ENCODE results near the gene MAGI1.
A peak's percentile ranks its signal among the peaks of the same experiment; 100 is the strongest.

Gene MAGI1

DNA sequence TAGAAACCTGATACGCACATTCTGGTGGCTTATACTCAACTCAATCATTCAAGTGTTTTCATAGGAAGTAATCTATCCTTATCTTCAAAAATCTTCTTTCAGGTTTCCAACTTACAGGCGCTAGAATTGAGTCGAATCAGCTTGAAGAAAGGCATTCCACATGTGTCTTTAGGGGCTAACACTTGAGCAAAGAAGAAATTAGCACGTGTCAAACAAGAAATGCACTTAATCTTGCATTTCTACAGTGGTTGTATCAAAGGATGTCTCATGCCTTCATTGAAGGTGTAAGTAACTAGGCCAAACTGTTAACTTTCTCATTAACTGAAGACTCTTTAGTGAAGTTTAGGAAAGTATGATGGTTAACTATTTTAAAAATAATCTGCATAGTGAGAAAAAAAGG, 557.6 kb downstream of the MAGI1 start:
- DNase-seq (ENCODE audit: low spot score): no peak

DNA sequence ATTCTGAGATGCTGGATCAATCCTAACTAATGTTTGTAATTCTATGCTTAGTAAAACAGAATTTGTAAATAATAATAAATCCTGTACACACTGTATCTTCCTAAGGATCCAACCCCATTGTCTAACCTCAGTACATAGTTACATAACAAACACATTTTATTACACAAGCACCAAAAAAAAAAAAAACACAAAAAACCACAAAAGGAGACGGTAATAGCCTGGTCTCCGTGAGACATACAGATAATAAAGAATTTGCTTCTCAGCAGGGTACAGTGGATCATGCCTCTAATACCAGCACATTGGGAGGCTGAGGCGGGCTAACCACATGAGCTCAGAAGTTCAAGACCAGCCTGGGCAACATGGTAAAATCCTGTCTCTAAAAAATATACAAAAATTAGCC, 558.7 kb downstream of the MAGI1 start:
- DNase-seq (ENCODE audit: low spot score): no peak

DNA sequence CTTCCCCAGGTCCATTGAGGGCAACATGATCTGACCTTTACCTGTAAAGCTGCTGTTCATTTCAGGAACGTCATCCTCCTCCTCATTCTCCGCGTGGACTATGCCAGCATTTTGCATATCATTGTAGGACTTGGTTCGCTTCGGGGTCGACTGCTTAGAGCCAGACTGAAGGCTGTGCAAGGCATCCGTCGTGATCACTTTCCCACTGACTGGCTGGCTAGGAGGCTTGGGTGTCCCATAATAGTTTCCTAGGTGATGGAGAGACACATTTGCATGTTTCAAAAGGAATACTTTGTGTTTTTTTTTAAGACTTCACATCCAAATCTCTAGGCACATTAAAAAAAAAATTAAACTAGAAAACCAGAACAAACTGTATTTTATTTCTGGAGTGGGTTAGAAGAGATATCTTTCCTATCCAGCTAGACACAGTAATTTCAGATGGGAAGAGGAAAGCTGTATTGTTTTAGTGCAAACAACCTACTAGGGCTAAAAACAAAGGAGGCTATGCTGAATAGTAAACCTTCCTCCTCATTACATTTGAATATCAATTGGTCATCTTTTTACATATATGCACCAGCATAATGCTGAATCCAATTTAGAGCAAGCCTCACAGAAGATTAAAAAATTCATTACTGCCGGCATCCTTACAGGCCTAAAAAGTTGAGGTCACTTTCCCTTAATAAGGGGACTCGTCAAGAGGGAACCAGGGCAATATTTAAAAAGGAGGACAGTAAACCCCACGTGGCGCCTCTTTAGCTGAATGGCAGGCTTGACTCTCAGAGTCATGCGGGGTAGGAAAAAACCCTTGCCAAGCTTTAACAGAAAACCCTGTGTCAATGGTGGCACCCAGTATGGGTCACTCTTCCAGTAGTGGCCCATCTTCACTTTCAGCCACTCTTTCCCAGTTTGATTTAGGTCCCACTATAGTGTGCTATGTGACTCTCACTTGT, 559.9 kb downstream of the MAGI1 start:
- no peak for DNase-seq (ENCODE audit: low spot score)

DNA sequence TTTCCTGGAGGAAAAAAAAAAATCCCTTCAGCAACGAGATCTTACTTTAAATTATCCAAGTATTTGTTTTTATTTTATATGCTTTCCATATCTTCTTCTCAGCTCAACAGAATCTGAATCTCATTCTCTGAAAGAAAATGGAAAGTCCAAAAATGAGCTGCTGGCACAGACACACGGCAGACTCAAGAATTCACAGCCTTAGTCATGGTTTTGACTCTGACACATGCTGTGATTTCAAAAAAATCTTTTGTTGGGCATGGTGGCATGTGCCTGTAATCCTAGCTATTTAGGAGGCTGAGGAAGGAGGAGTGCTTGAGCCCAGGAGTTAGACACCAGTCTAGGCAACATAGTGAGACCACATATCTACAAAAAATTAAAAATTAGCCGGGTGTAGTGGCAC, 565.0 kb downstream of the MAGI1 start:
- no peak for DNase-seq (ENCODE audit: low spot score)

DNA sequence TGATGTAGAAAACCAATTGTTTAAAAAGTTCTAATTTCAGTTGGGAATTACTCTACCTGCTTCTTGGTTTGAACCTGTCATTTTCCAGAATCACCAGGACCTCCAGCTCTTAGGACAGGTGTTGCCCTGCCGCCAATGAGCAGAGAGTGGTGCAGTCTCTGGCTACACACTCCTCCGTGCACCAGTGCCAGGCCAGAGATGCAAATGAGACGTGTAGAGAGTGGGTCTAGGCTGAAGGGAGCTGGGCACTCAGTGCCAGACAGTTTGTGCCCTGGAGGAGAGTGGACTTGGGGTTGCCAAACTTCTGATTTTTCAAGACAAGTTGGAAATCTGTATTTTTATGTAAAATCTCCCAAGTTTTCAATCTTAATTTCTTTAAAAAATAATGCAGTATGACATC, 566.2 kb downstream of the MAGI1 start:
- no peak for DNase-seq (ENCODE audit: low spot score)

- DNase-seq (ENCODE audit: low spot score): no peak
Measured at GRCh38 chr3:65466300-65466988, 572.3 kb downstream of the MAGI1 start.

- no peak for DNase-seq (ENCODE audit: low spot score)
Measured at GRCh38 chr3:65449841-65450428, 588.8 kb downstream of the MAGI1 start.

GRCh38 chr3:65448120-65448519, 590.6 kb downstream of the MAGI1 start:
- DNase-seq (ENCODE audit: low spot score): no peak

DNA sequence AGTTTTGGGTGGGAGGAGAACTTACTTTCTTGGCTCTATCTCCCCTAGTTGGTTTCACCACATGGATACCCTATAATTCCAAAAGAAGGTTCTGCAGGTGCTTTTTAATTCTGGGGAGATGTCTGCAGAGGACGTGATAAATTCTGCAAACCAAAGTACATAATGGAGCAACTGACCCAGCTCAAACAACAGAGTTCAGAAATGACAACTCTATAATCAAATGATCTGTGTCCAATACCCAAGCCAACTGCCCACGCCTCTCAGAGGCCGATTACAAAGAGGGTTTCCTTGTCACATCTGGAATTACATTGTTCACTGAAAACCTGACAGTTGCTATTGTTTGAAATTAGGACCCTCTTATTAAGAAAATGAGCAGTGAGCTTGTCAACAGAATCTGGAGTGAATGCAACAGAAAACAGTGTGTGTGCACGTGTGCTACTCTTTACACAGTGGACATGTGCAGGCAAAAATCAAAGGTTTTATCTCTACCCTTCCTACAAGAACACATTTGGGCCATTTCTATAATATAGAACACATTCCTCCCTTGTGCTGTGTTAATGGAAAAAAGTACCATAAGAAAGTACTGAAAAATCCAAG, 593.0 kb downstream of the MAGI1 start:
- DNase-seq (ENCODE audit: low spot score): no peak

GRCh38 chr3:65444447-65444815, 594.3 kb downstream of the MAGI1 start:
- DNase-seq (ENCODE audit: low spot score): no peak

DNA sequence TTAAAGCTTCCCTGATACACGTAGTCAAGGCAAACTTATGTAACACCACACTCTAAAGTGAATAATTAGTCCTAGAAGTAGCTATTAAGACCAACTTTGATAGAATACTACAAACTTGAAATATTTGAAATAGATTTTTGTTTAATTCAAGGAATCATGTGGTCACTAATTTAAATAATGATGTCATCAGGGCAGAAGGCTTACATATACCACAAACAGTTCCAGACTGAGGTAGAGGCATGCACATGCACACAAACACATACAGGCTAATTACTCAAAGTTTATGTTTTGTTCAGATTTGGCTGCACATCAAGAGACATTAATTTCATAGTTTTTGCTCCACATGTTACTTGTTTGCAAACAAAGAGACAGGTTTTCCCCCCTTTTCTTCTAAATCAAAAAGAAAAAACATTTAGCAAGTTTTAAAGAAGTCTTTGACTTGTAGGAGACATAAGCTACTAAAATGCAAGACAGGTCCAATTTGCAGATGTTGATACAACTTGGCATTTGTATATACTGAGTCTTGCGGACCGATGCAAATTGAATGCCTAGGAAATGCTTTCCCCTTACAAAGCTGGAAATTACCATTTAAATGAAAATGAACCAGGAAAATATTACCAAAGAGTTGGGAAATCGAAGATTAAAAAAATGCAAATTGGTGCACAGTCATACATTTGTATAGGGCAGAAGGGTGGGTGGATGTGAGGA, 594.8 kb downstream of the MAGI1 start:
- no peak for DNase-seq (ENCODE audit: low spot score)

GRCh38 chr3:65439641-65440284, 599.0 kb downstream of the MAGI1 start:
- peak; percentile 73 for DNase-seq (ENCODE audit: low spot score)

GRCh38 chr3:65438612-65439011, 600.1 kb downstream of the MAGI1 start:
- no peak for DNase-seq (ENCODE audit: low spot score)

DNA sequence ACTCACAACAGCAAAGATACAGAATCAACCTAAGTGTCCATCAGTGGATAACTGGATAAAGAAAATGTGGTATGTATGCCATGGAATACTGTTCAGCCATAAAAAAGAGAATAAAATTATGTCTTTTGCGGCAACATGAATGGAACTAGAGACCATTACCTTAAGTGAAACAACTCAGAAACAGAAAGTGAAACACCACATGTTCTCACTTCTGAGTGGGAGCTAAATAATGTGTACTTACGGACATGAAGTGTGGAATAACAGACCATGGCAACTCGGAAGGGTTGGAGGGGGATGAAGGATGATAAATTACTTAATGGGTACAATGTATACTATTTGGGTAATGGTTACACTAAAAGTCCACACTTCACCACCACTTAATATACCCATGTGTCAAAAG, 600.6 kb downstream of the MAGI1 start:
- DNase-seq (ENCODE audit: low spot score): no peak

DNA sequence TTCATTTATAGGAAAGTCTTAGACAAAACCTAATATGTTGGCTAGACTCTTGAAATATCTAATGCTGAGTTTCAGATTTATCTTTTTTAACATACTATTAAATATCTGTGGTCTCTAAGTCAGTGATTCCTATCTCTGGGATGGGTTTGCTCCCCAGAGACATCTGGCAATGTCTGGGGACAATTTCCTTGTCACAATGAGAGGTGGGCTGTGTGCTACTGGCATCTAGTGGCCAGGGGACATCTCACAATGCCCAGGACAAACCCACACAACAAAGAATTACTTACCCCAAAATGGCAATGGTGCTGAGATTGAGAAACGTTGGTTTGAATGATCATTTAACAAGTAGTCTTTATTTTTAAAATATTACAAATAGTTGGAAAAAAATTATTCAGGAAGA, 602.1 kb downstream of the MAGI1 start:
- no peak for DNase-seq (ENCODE audit: low spot score)

GRCh38 chr3:65433480-65433879, 605.2 kb downstream of the MAGI1 start:
- no peak for DNase-seq (ENCODE audit: low spot score)

- no peak for DNase-seq (ENCODE audit: low spot score)
Measured at GRCh38 chr3:65432388-65433003, 606.2 kb downstream of the MAGI1 start.

GRCh38 chr3:65425880-65426279, 612.8 kb downstream of the MAGI1 start:
- peak; percentile 33 for DNase-seq (ENCODE audit: low spot score)

DNA sequence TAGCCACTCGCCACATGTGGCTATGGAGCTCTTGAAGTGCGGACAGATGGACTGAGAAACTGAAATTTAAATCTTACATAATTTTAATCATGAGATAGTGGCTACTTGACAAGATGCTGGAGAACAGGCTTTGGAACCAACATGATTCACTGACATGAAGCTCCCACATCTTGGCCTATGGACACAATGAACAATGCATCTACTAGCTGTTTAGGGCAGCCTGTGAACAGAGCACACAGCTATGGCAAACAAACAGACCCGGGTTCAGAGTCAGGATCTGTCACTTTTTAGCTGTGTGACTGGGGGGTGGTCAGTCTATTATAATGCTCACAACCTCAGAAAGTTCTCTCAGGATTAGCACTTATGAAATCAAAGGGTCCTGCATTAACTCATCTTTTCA, 616.6 kb downstream of the MAGI1 start:
- DNase-seq (ENCODE audit: low spot score): no peak

DNA sequence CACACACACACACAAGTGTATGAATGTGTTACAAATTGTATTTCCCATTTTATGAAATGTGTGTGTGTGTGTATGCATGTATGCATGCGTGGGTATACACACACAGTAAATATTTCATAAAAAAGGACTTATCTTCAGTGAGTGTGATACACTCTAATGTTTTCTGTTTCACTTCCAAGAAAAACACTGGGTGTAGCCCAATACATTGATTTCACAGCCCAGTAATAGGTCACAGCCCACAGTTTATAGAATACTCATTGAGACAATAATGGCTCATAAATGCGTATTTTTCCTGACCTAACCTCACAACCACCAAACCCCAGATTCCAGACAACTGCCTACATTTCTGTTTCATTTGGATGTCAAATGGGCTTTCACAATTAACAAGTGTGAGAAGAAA, 619.5 kb downstream of the MAGI1 start:
- DNase-seq (ENCODE audit: low spot score): no peak

DNA sequence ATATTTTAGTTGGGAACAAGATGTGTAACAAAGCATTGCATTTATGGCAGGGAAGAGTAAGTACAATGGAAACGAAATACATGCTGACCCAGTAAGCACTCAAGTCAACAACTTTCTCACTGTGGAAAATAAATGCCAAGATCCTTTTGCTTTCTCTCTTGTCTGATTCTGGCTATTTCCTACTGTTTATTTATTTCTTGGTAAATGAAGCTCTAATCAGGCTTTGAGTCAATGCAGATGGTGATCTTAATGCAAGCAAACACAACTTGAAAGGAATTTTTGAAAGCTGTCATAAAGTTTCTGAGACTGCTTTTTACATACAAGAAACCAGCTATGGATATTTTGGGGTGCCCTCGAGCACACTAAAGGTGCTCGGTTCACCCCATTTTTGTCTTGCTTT, 624.8 kb downstream of the MAGI1 start:
- no peak for DNase-seq (ENCODE audit: low spot score)

Data from cerebellar cortex (tissue), 1 donor.